Head of caudate nucleus (tissue), 42 donors: Measurements from ENCODE around the gene COL13A1.

Experiments
- DNase-seq, 42 donors: peaks; one replicate each; pipeline versions ENCODE4 v3.0.0 to v3.0.0-alpha.2; 2020 to 2021; ENCODE audit warnings: mixed read lengths in 7 of 42
- intact Hi-C: fragments of 100-400 bp; cut with DNase I; formaldehyde crosslinking; loops from one replicate; pipeline ENCODE4 v1.15.0; 2022

The COL13A1 gene

GRCh38 chr10:69839696-69840345, 38.1 kb downstream of the COL13A1 start:
- DNase-seq, result no peak
- intact Hi-C loops, result no loop called here

- no peak for DNase-seq
- intact Hi-C loops, result no loop called here
These were observed 39.1 kb downstream of the COL13A1 start for GRCh38 chr10:69840773-69841172.

- no peak for DNase-seq
- intact Hi-C loops, result no loop called here
These were observed 40.3 kb downstream of the COL13A1 start for GRCh38 chr10:69842020-69842419.

- no peak for DNase-seq
- intact Hi-C loops, result no loop called here
These were observed 41.2 kb downstream of the COL13A1 start for GRCh38 chr10:69842882-69843281.

- intact Hi-C loops, result no loop called here
- DNase-seq, result no peak
These were observed 42.2 kb downstream of the COL13A1 start for GRCh38 chr10:69843923-69844322.

GRCh38 chr10:69844698-69845097, 43.0 kb downstream of the COL13A1 start:
- intact Hi-C loops, result no loop called here
- DNase-seq, result no peak

- intact Hi-C loops, result no loop called here
- peak in 5 of 42 donors; percentile 6 to 47 (median 26) for DNase-seq
These were observed 44.0 kb downstream of the COL13A1 start for GRCh38 chr10:69845574-69846292.

GRCh38 chr10:69846293-69846921, 44.7 kb downstream of the COL13A1 start:
- intact Hi-C loops, result no loop called here
- peak in 9 of 42 donors; percentile 7 to 50 (median 15) for DNase-seq

GRCh38 chr10:69847458-69847857, 45.8 kb downstream of the COL13A1 start:
- DNase-seq, result no peak
- intact Hi-C loops, result no loop called here

- DNase-seq, result no peak
- intact Hi-C loops, result no loop called here
These were observed 46.2 kb downstream of the COL13A1 start for GRCh38 chr10:69847883-69848282.

- DNase-seq, result no peak
- intact Hi-C loops, result no loop called here
These were observed 46.7 kb downstream of the COL13A1 start for GRCh38 chr10:69848454-69848853.

- intact Hi-C loops, result no loop called here
These were observed 48.1 kb downstream of the COL13A1 start for GRCh38 chr10:69849825-69850224.

GRCh38 chr10:69850440-69850839, 48.7 kb downstream of the COL13A1 start:
- intact Hi-C loops, result no loop called here

More at GRCh38 chr10:69849825-69850224, 48.1 kb downstream of the COL13A1 start:
- DNase-seq, result no peak

GRCh38 chr10:69851306-69851705, 49.6 kb downstream of the COL13A1 start:
- DNase-seq, result no peak
- intact Hi-C loops, result no loop called here

More at GRCh38 chr10:69850440-69850839, 48.7 kb downstream of the COL13A1 start:
- DNase-seq, result no peak

GRCh38 chr10:69853064-69853463, 51.4 kb downstream of the COL13A1 start:
- intact Hi-C loops, result no loop called here
- DNase-seq, result no peak

GRCh38 chr10:69854511-69855345, 53.0 kb downstream of the COL13A1 start:
- DNase-seq, result no peak
- intact Hi-C loops, result no loop called here

- intact Hi-C loops, result no loop called here
- DNase-seq, result peak in 20 of 42 donors; percentile 11 to 74 (median 30)
These were observed 53.8 kb downstream of the COL13A1 start for GRCh38 chr10:69855346-69856111.

- intact Hi-C loops, result no loop called here
- no peak for DNase-seq
These were observed 55.0 kb downstream of the COL13A1 start for GRCh38 chr10:69856601-69857166.
